Activated naive CD8-positive, alpha-beta T cell treated with anti-CD3 and anti-CD28 coated beads, Interleukin-2, amount 10 ng/mL, durations not matched to agents 7 days and 5 days (primary cell): Measurements from ENCODE around the gene UBL3. TPM values are rescaled to one million over a fixed set of nuclear protein-coding genes. Genes with fewer than 3 reads are reported as not detected.

ENCODE experiments used
- ATAC-seq: fragments of 150-1000 bp; cut with Tn5 transposase; one replicate; pipeline ENCODE4 v1.10.0; 2021; ENCODE audit warnings: low read depth, moderate library complexity
- POLR2A ChIA-PET: fragments of 350-600 bp; sonication (Branson Sonifier 250); formaldehyde crosslinking; loops from one replicate; lab custom pipeline; 2021; ENCODE audit warnings: antibody characterized with exemption; lab: Charles Lee
- DNase-seq: peaks from one replicate; pipeline ENCODE4 v3.0.0; 2021
- H3K27ac Mint-ChIP-seq: one replicate; pipeline ENCODE4 v1.8.0; 2022; ENCODE audit warnings: mild to moderate bottlenecking, mixed read lengths
- H3K27me3 Mint-ChIP-seq: one replicate; pipeline ENCODE4 v1.8.0; 2022; ENCODE audit warnings: mild to moderate bottlenecking, moderate library complexity, mixed read lengths
- H3K36me3 Mint-ChIP-seq: one replicate; pipeline ENCODE4 v1.8.0; 2021; ENCODE audit warnings: mild to moderate bottlenecking, mixed read lengths
- H3K4me1 Mint-ChIP-seq: one replicate; pipeline ENCODE4 v1.8.0; 2021; ENCODE audit warnings: mixed read lengths
- H3K4me3 Mint-ChIP-seq: one replicate; pipeline ENCODE4 v1.8.0; 2022; ENCODE audit warnings: mild to moderate bottlenecking, moderate library complexity, mixed read lengths
- H3K9me3 Mint-ChIP-seq: one replicate; pipeline ENCODE4 v1.8.0; 2021; ENCODE audit warnings: mixed read lengths
- total RNA-seq, 2 experiments: library from RNA; stranded (reverse); gene quantifications; one replicate each; pipeline ENCODE4 v1.2.3, GENCODE V29; 2021

Gene UBL3
- total RNA-seq, 2 experiments from 2014 or later, result 20.5 to 23.6 TPM

DNA sequence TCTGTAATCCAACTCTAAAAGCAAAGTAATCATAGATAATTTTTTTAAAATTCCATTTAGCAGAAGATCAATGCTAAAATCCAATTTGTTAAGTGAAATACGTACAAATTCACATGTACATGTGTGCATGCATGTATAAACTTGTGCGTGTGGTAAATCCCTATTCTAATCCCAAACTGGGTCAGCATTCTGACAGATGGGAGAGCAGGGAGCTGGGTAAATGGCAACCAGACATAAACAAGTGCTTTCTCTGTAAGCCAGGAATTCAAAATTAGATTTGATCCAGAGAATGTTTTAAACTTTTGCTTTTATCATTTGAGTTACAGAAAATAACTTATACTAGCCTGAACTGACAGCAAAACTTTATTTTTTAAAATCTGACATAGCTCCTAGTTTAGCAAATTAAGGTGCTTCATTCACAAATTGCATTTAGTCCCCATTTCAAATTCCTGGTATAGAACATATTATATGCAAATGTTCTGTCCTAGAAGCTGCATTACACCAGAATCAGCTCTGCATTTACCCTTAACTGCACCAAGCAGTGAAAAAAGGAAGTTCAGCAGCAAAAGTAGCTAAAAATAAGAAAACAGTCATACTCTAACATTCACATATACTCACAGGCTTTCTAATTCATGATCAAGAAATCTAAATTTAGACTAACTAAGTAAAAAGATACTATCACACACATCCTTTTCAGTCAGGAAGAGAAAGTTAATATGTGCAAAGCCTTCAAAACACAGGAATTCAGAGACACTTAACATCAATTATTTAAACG is 32.6 kb downstream of the UBL3 start:
- ATAC-seq, result no peak
- no peak for DNase-seq
- H3K4me1 Mint-ChIP-seq, result peaks cover 7% of the 10 kb centered on the region

DNA sequence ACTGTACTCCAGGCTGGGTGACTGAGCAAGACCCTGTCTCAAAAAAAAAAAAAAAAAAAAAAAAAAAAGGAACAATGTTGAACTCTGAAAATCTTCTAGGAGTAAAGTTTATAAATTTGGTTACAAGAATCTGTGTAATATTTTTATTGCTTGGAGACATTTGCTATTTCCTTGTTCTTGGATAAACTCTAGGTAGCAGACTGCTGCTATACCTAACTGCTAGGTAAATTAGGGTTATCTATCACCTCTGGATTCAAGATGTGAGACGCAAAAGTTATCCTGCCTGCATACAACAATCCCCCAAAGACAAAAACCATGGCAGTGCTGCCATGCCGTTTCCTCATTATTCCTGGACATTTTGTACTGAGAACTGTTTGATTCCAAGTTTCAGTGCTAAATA is 33.7 kb downstream of the UBL3 start:
- Mint-ChIP-seq H3K9me3 (no peaks in the 10 kb centered on the region), H3K27me3 (no peaks in the 10 kb centered on the region), H3K4me1 (peaks cover 7% of the 10 kb centered on the region), H3K27ac (no peak overlapping the region), H3K36me3 (peaks cover 4% of the 10 kb centered on the region), H3K4me3 (no peak overlapping the region)
- POLR2A ChIA-PET, result no interaction called here
- ATAC-seq (no peak), DNase-seq (no peak)

More for the DNA sequence above, 32.6 kb downstream of the UBL3 start:
- no peaks in the 10 kb centered on the region for H3K9me3 Mint-ChIP-seq
- POLR2A ChIA-PET, result no interaction called here
- no peak overlapping the region for H3K27ac Mint-ChIP-seq
- H3K36me3 Mint-ChIP-seq, result peaks cover 6% of the 10 kb centered on the region
- H3K27me3 Mint-ChIP-seq, result no peaks in the 10 kb centered on the region
- H3K4me3 Mint-ChIP-seq, result peak overlapping the region; percentile 12

DNA sequence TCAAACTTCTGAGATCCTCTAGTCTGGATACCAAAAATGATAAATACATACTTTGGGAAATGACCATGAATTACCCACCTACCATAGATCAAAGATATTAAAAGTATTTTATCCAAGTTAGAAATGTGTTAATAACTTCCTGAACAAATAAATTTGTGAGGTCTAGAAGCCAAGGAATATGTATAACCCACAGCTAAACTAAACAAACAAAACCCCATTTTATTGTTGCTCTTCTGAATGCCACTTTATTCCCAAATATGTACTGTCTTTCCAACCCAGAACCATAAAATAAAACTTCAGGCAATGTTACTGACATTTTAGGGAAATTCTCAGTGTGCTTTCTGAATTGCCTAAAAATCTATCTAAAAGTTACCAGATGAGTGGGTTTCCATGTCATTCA is 35.1 kb downstream of the UBL3 start:
- peaks cover 7% of the 10 kb centered on the region for H3K4me1 Mint-ChIP-seq
- ATAC-seq (no peak), DNase-seq (no peak)
- H3K4me3 Mint-ChIP-seq, result no peak overlapping the region
- no peaks in the 10 kb centered on the region for H3K9me3 Mint-ChIP-seq
- POLR2A ChIA-PET, result no interaction called here
- H3K27me3 Mint-ChIP-seq, result no peaks in the 10 kb centered on the region
- no peak overlapping the region for H3K27ac Mint-ChIP-seq
- H3K36me3 Mint-ChIP-seq, result peaks cover 3% of the 10 kb centered on the region

DNA sequence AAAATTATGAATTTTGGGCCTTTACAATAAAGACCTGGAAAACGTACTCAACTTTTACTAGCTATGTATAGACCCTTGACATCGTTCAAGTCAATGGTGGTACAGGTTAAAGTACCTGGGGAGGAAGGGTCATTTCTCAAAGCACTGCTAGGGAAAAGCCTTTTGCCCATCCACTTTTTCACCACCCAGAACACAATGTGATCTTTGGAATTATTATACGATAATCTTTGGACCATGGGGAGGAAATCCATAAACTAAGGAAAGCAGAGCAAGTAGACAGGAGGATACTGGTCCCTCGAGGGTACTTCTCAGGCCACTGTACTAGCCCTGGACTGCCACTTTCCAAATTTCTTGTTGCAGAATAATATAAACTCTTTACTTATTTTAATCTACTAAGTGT is 39.5 kb downstream of the UBL3 start:
- H3K27me3 Mint-ChIP-seq, result no peaks in the 10 kb centered on the region
- peaks cover 5% of the 10 kb centered on the region for H3K4me1 Mint-ChIP-seq
- POLR2A ChIA-PET, result no interaction called here
- H3K36me3 Mint-ChIP-seq, result peaks cover 4% of the 10 kb centered on the region
- no peaks in the 10 kb centered on the region for H3K9me3 Mint-ChIP-seq
- no peak for DNase-seq
- ATAC-seq, result no peak
- no peak overlapping the region for H3K27ac Mint-ChIP-seq
- no peak overlapping the region for H3K4me3 Mint-ChIP-seq

DNA sequence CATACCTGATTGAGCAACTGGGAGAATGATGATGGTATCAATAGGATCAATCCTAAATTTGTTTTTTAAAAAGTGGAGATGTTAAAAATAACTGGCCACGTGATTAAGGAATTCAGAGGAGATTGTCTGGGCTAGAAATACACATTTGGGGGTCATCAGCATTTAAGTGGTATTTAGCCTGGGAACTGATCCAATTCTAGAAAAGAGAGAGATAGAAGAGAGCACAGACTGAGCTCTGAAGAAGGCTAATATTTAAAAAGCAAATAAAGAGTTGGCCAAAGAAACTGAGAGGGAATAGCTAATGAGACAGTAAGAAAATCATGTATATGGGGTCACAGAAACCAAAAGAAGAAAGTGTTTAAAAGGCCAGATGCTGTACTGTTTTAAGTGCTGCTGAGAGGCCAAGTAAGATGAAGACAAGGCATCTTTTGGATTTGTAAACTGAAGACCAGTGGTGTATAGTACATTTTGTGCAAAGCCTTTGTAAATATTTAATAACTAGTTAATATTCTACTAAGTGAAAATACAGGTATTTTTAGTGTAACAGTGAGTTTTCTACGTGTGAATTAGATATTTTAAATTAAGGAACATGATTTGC is 40.2 kb downstream of the UBL3 start:
- no peak for DNase-seq
- ATAC-seq, result no peak
- H3K4me1 Mint-ChIP-seq, result peaks cover 5% of the 10 kb centered on the region
- H3K27me3 Mint-ChIP-seq, result no peaks in the 10 kb centered on the region
- POLR2A ChIA-PET, result no interaction called here
- no peak overlapping the region for H3K4me3 Mint-ChIP-seq
- H3K27ac Mint-ChIP-seq, result no peak overlapping the region
- H3K36me3 Mint-ChIP-seq, result peaks cover 4% of the 10 kb centered on the region
- no peaks in the 10 kb centered on the region for H3K9me3 Mint-ChIP-seq

DNA sequence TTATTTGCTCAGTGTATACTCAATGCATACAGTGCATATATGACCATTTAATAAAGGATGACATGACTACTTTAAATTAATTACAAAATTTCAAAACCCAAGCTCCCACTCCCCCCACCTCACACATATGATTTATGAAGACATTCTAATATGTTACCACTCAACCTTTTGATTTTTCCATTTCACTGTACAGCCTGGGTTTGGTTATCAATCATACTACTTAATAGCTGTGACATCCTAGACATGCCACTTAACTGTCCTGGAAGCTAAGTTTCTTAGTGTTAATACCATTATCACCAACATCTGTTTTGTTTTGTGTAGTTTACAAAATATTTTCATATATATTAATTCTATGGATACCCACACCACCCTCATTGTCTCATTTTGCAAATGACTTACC is 42.2 kb downstream of the UBL3 start:
- H3K4me1 Mint-ChIP-seq, result peaks cover 5% of the 10 kb centered on the region
- POLR2A ChIA-PET, result no interaction called here
- H3K27ac Mint-ChIP-seq, result no peak overlapping the region
- no peak overlapping the region for H3K4me3 Mint-ChIP-seq
- peaks cover 1% of the 10 kb centered on the region for H3K9me3 Mint-ChIP-seq
- DNase-seq (no peak), ATAC-seq (no peak)
- peaks cover 3% of the 10 kb centered on the region for H3K36me3 Mint-ChIP-seq
- H3K27me3 Mint-ChIP-seq, result no peaks in the 10 kb centered on the region

DNA sequence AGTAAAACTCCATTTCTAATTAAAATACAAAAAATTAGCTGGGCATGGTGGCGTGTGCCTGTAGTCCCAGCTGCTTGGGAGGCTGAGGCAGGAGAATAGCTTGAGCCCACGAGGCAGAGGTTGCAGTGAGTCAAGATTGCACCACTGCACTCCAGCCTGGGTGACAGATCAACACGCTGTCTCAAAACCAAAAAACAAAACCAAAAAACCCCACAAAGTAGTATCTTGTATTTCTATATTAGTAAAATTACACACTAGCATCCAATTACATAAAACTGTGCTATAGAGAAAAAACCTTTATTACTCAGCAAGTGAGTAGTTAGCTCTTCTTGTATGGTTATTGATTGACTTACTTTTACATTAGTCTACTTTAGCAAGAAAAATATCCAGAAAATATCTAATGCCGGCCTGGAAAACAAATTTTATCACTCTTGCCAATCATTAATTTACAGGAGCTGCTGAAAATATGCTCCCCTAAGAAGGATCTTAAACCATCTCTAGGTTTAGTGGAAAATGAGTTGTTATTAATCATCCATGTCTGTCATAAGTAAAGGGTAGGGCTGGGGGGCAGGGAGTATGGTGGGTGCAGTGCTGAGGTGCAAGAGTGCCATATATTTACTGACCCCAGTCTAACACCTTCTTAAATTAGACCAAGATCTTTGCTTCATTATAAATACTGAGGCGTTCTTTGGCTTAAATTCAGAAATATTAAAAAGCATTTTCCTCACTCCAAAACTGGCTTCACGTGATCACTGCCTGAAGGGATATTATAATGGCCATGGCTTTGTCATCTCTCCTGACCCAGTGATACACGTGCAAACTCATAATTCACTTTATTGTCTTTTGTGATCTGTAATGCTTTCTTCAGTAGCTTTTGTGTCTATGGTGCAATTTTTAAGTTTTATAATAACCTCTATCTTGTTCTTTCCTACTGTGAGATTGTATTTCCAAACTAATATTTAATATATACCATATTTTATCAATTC is 44.1 kb downstream of the UBL3 start:
- H3K4me3 Mint-ChIP-seq, result no peak overlapping the region
- ATAC-seq, result no peak
- no peak for DNase-seq
- peaks cover 5% of the 10 kb centered on the region for H3K4me1 Mint-ChIP-seq
- POLR2A ChIA-PET, result no interaction called here
- peaks cover 1% of the 10 kb centered on the region for H3K9me3 Mint-ChIP-seq
- H3K27me3 Mint-ChIP-seq, result no peaks in the 10 kb centered on the region
- H3K27ac Mint-ChIP-seq, result no peak overlapping the region
- peaks cover 3% of the 10 kb centered on the region for H3K36me3 Mint-ChIP-seq

DNA sequence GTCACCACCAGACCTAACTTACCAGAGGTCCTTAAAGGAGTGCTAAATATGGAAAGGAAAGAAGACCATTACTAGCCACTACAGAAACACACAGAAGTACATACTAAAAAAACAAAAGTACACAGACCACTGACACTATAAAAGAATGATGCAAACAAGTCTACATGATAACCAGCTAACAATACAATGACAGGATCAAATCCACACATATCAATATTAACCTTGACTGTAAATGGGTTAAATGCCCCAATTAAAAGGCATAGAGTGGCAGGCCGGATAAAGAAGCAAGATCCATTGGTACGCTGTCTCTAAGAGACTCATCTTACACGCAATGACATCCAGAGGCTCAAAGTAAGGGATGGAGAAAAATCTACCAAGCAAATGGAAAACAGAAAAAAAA is 47.2 kb downstream of the UBL3 start:
- Mint-ChIP-seq H3K9me3 (peaks cover 1% of the 10 kb centered on the region), H3K27me3 (no peaks in the 10 kb centered on the region), H3K4me3 (no peak overlapping the region), H3K36me3 (no peaks in the 10 kb centered on the region), H3K27ac (no peak overlapping the region), H3K4me1 (peaks cover 4% of the 10 kb centered on the region)
- POLR2A ChIA-PET, result no interaction called here
- DNase-seq (no peak), ATAC-seq (no peak)

DNA sequence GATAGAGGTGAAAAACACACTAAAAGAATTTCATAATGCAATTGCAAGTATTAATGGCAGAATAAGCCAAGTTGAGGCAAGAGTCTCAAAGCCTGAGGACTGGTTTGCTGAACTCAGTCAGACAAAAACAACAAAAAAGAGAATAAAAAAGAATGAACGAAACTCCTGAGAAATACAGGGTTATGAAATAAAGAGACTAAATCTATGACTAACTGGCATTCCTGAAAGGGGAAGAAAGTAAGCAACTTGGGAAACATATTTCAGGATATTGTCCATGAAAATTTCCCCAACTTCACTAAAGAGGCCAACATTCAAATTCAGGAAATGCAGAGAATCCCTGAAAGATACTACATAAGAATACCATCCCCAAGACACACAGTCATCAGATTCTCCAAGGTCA is 47.8 kb downstream of the UBL3 start:
- peaks cover 4% of the 10 kb centered on the region for H3K4me1 Mint-ChIP-seq
- no peak overlapping the region for H3K4me3 Mint-ChIP-seq
- peaks cover 1% of the 10 kb centered on the region for H3K9me3 Mint-ChIP-seq
- H3K27ac Mint-ChIP-seq, result no peak overlapping the region
- DNase-seq (no peak), ATAC-seq (no peak)
- no peaks in the 10 kb centered on the region for H3K36me3 Mint-ChIP-seq
- no peaks in the 10 kb centered on the region for H3K27me3 Mint-ChIP-seq
- POLR2A ChIA-PET, result no interaction called here

DNA sequence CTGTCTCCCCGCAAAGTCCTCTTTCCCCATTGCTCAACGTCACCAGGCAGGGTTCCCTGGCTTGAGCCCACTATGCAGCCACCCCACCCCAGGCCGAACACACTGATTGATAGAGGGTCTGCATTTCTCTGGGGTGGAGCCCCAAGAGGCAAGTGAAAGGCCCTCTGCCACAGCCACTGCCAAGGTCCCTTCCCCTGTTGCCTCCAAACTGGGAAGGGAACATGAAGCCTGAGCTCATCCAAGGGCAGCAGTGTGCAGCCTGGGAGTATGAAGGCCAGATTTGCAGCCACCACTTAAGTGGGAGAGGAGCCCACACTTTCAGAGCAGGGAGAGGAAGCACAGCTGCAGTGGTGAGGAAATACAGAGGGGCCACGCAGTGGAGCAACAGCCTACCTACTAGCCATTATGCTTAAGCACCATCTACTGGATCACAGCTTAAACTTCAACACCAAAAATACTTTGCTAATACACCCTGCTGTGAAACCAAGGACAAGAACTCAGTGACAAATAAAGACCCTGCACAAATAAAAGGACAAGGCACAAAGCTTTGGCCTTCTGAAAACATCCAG is 48.6 kb downstream of the UBL3 start:
- no peaks in the 10 kb centered on the region for H3K36me3 Mint-ChIP-seq

DNA sequence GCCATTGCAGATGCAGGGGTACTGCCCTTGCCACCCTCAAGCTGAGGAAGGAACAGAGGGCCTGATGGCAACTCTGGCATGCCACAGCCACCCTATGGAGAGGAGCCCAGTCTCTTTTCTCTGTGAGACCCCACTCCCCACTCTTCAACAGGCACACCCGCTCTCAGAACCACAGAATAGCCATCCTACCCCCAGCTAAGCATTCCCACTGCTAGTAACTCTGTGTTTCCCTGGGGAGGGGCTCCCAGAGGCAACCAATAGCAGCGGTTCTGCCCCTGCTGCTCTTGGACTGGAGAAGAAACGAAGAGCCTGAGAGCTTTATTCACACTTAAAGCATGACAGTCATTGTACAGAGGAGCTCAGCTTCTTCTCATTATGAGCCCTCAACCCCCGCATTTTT is 49.3 kb downstream of the UBL3 start:
- Mint-ChIP-seq H3K4me3 (no peak overlapping the region), H3K9me3 (peaks cover 1% of the 10 kb centered on the region), H3K27me3 (no peaks in the 10 kb centered on the region), H3K36me3 (no peaks in the 10 kb centered on the region), H3K4me1 (peaks cover 4% of the 10 kb centered on the region), H3K27ac (no peak overlapping the region)
- ATAC-seq (no peak), DNase-seq (no peak)
- POLR2A ChIA-PET, result no interaction called here

More for the DNA sequence above, 48.6 kb downstream of the UBL3 start:
- H3K27ac Mint-ChIP-seq, result no peak overlapping the region
- H3K4me3 Mint-ChIP-seq, result no peak overlapping the region
- POLR2A ChIA-PET, result no interaction called here
- no peak for DNase-seq
- no peak for ATAC-seq
- peaks cover 1% of the 10 kb centered on the region for H3K9me3 Mint-ChIP-seq
- H3K4me1 Mint-ChIP-seq, result peaks cover 6% of the 10 kb centered on the region
- no peaks in the 10 kb centered on the region for H3K27me3 Mint-ChIP-seq

DNA sequence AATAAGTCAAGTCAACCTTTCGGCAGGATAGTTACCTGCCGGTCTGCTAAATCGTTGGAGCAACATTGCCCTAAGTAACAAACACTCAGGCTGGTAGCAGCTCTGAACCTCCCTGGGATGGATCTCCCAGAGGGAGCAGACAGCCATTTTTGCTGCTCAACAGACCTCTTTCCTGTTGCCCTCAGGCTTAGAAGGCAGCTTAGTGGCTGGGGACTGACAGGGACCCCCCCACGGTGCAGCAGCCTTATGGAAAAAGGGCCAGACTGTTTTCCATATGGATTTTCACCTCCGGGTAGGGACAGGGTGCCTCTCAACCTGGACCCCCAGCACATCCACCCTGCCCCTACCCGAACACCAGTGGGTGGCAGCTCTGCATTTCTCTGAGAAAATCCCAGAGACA is 49.7 kb downstream of the UBL3 start:
- ATAC-seq, result no peak
- Mint-ChIP-seq H3K27me3 (no peaks in the 10 kb centered on the region), H3K4me1 (peaks cover 4% of the 10 kb centered on the region), H3K9me3 (peaks cover 1% of the 10 kb centered on the region), H3K4me3 (no peak overlapping the region), H3K36me3 (no peaks in the 10 kb centered on the region), H3K27ac (no peak overlapping the region)
- DNase-seq, result no peak
- POLR2A ChIA-PET, result no interaction called here

DNA sequence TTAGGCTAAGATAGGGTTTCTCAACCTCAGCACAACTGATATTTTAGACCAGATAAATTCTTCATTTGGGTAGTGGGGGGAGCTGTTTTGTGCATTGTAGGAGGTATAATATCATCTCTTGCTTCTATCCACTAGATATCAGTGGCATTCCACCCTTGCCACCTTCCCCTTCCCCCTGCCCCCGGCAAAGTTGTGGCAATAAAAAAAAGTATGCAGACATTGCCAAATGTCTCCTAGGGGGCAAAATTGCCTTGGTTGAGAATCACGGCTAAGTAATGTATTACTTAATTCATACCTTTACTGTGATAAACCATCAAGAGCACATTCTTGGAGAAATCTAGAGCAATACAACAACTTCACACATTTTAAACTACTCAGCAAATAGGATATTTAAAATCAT is 51.4 kb downstream of the UBL3 start:
- Mint-ChIP-seq H3K4me1 (peaks cover 4% of the 10 kb centered on the region), H3K36me3 (no peaks in the 10 kb centered on the region), H3K9me3 (no peaks in the 10 kb centered on the region), H3K4me3 (no peak overlapping the region), H3K27ac (no peak overlapping the region), H3K27me3 (no peaks in the 10 kb centered on the region)
- ATAC-seq (no peak), DNase-seq (no peak)
- POLR2A ChIA-PET, result no interaction called here
